Measurements from ENCODE around the gene DAAM2. TPM values are rescaled to one million over a fixed set of nuclear protein-coding genes. Genes with fewer than 3 reads are reported as not detected.

DAAM2 gene
- total and polyA plus RNA-seq, 2 experiments from 2014 or later = 1.8 to 5.6 TPM

- Histone ChIP-seq H4K20me1 (ENCODE audit: insufficient read depth) (no peaks in the 10 kb centered on the region), H3K27me3 (replicated peaks; ENCODE audit: insufficient read depth) (no peaks in the 10 kb centered on the region), H2AFZ (peak overlapping the region; percentile 90), H3K4me1 (ENCODE audit: insufficient read depth) (peaks cover 19% of the 10 kb centered on the region), H3K79me2 (ENCODE audit: insufficient read depth) (no peaks in the 10 kb centered on the region), H3K9ac (peak overlapping the region; percentile 76), H3K9me2 (ENCODE audit: insufficient read depth) (no peaks in the 10 kb centered on the region), H3K36me3 (ENCODE audit: low read depth) (no peaks in the 10 kb centered on the region), H3F3A (ENCODE audit: insufficient read depth) (0 out of 2 replicates have a peak, but pooled peaks cover 4% of the 10 kb centered on the region), H3K27ac (no peak overlapping the region), H3K4me3 (peak overlapping the region; percentile 79), H3K9me3 (ENCODE audit: low read depth) (no peaks in the 10 kb centered on the region), H3K4me2 (ENCODE audit: unreplicated experiment) (peak overlapping the region; percentile 92)
- no peak for DNase-seq
- 31 to 39% methylated on average over 7 of the region's 7 CpGs for WGBS, 2 experiments (ENCODE audit: low coverage in 1 of 2, low lambda C conversion rate in 2 of 2, missing lambda C conversion rate in 2 of 2)
- TF ChIP-seq EZH2phosphoT487 (IDR thresholded peaks at IDR 0.05; ENCODE audit: insufficient read depth, low read depth) = no peak
- TF ChIP-seq EZH2 (IDR thresholded peaks at IDR 0.05; ENCODE audit: insufficient read depth, poor library complexity, severe bottlenecking) = no peak
- in situ Hi-C loops (cut with MboI) = no loop called here
Observed at GRCh38 chr6:39793516-39793915, 1.3 kb downstream of the DAAM2 start.

GRCh38 chr6:39794231-39794630 is 2.1 kb downstream of the DAAM2 start:
- Histone ChIP-seq H3K79me2 (ENCODE audit: insufficient read depth) (no peaks in the 10 kb centered on the region), H3K4me1 (ENCODE audit: insufficient read depth) (peaks cover 19% of the 10 kb centered on the region), H3K4me2 (ENCODE audit: unreplicated experiment) (no peak overlapping the region), H2AFZ (no peak overlapping the region), H3K27ac (no peak overlapping the region), H3K36me3 (ENCODE audit: low read depth) (no peaks in the 10 kb centered on the region), H3F3A (ENCODE audit: insufficient read depth) (0 out of 2 replicates have a peak, but pooled peaks cover 4% of the 10 kb centered on the region), H3K9ac (no peak overlapping the region), H3K27me3 (replicated peaks; ENCODE audit: insufficient read depth) (no peaks in the 10 kb centered on the region), H4K20me1 (ENCODE audit: insufficient read depth) (no peaks in the 10 kb centered on the region), H3K9me2 (ENCODE audit: insufficient read depth) (no peaks in the 10 kb centered on the region), H3K4me3 (no peak overlapping the region), H3K9me3 (ENCODE audit: low read depth) (no peaks in the 10 kb centered on the region)
- no peak for DNase-seq
- 57 to 60% methylated on average over 5 of the region's 5 CpGs for WGBS, 2 experiments (ENCODE audit: low coverage in 1 of 2, low lambda C conversion rate in 2 of 2, missing lambda C conversion rate in 2 of 2)
- TF ChIP-seq EZH2 (IDR thresholded peaks at IDR 0.05; ENCODE audit: insufficient read depth, poor library complexity, severe bottlenecking) (no peak), EZH2phosphoT487 (IDR thresholded peaks at IDR 0.05; ENCODE audit: insufficient read depth, low read depth) (no peak)
- in situ Hi-C loops (cut with MboI) = no loop called here

- H3K79me2 ChIP-seq (ENCODE audit: insufficient read depth) = no peaks in the 10 kb centered on the region
- H3K9me3 ChIP-seq (ENCODE audit: low read depth) = no peaks in the 10 kb centered on the region
- H3K36me3 ChIP-seq (ENCODE audit: low read depth) = no peaks in the 10 kb centered on the region
- H3K9ac ChIP-seq = no peak overlapping the region
- no peak for DNase-seq
- H3K4me2 ChIP-seq (ENCODE audit: unreplicated experiment) = no peak overlapping the region
- no peak overlapping the region for H3K27ac ChIP-seq
- no peak for TF ChIP-seq EZH2phosphoT487 (IDR thresholded peaks at IDR 0.05; ENCODE audit: insufficient read depth, low read depth)
- TF ChIP-seq EZH2 (IDR thresholded peaks at IDR 0.05; ENCODE audit: insufficient read depth, poor library complexity, severe bottlenecking) = no peak
- no peaks in the 10 kb centered on the region for H3K27me3 ChIP-seq (replicated peaks; ENCODE audit: insufficient read depth)
- no peaks in the 10 kb centered on the region for H4K20me1 ChIP-seq (ENCODE audit: insufficient read depth)
- H3K4me1 ChIP-seq (ENCODE audit: insufficient read depth) = 0 out of 2 replicates have a peak, but pooled peaks cover 4% of the 10 kb centered on the region
- H3K9me2 ChIP-seq (ENCODE audit: insufficient read depth) = no peaks in the 10 kb centered on the region
- in situ Hi-C loops (cut with MboI) = no loop called here
- H3K4me3 ChIP-seq = no peak overlapping the region
- no peaks in the 10 kb centered on the region for H3F3A ChIP-seq (ENCODE audit: insufficient read depth)
- 91 to 97% methylated on average over 2 of the region's 2 CpGs for WGBS, 2 experiments (ENCODE audit: low coverage in 1 of 2, low lambda C conversion rate in 2 of 2, missing lambda C conversion rate in 2 of 2)
- no peak overlapping the region for H2AFZ ChIP-seq
Observed at GRCh38 chr6:39797751-39798150, 5.6 kb downstream of the DAAM2 start.

- H3K9me2 ChIP-seq (ENCODE audit: insufficient read depth) = no peaks in the 10 kb centered on the region
- TF ChIP-seq EZH2 (IDR thresholded peaks at IDR 0.05; ENCODE audit: insufficient read depth, poor library complexity, severe bottlenecking) (no peak), EZH2phosphoT487 (IDR thresholded peaks at IDR 0.05; ENCODE audit: insufficient read depth, low read depth) (no peak)
- H3K9ac ChIP-seq = no peak overlapping the region
- in situ Hi-C loops (cut with MboI) = no loop called here
- no peaks in the 10 kb centered on the region for H3K79me2 ChIP-seq (ENCODE audit: insufficient read depth)
- no peaks in the 10 kb centered on the region for H3K27me3 ChIP-seq (replicated peaks; ENCODE audit: insufficient read depth)
- H3K4me1 ChIP-seq (ENCODE audit: insufficient read depth) = peaks cover 13% of the 10 kb centered on the region
- H3K36me3 ChIP-seq (ENCODE audit: low read depth) = no peaks in the 10 kb centered on the region
- H4K20me1 ChIP-seq (ENCODE audit: insufficient read depth) = no peaks in the 10 kb centered on the region
- DNase-seq = no peak
- WGBS, 2 experiments (ENCODE audit: low coverage in 1 of 2, low lambda C conversion rate in 2 of 2, missing lambda C conversion rate in 2 of 2) = 87 to 89% methylated on average over 10 of the region's 10 CpGs
- no peak overlapping the region for H3K4me3 ChIP-seq
- H2AFZ ChIP-seq = no peak overlapping the region
- no peak overlapping the region for H3K4me2 ChIP-seq (ENCODE audit: unreplicated experiment)
- H3K9me3 ChIP-seq (ENCODE audit: low read depth) = no peaks in the 10 kb centered on the region
- H3K27ac ChIP-seq = no peak overlapping the region
- peaks cover 5% of the 10 kb centered on the region for H3F3A ChIP-seq (ENCODE audit: insufficient read depth)
Observed at GRCh38 chr6:39800034-39801032, 8.2 kb downstream of the DAAM2 start.

Data from GM23248 (cell line).